ENCODE measurements around the gene PAPLN. TPM values are rescaled to one million over a fixed set of nuclear protein-coding genes. Genes with fewer than 3 reads are reported as not detected.

Gene PAPLN
- total RNA-seq, 1 donor from 2014 or later, result 1.2 TPM

GRCh38 chr14:73221945-73222344, 15.4 kb upstream of the PAPLN start:
- H3K9me3 ChIP-seq (replicated peaks), result no peaks in the 10 kb centered on the region
- intact Hi-C loops (cut with micrococcal nuclease), result no loop called here

GRCh38 chr14:73223049-73223448, 14.3 kb upstream of the PAPLN start:
- no peak for TF ChIP-seq CTCF (IDR thresholded peaks at IDR 0.05; ENCODE audit: borderline replicate concordance)
- Histone ChIP-seq H3K27ac (replicated peaks) (no peak overlapping the region), H3K4me1 (peaks cover 8% of the 10 kb centered on the region), H3K4me3 (no peak overlapping the region), H3K36me3 (peaks cover 35% of the 10 kb centered on the region), H3K27me3 (ENCODE audit: low read depth) (no peaks in the 10 kb centered on the region), H3K9me3 (replicated peaks) (no peaks in the 10 kb centered on the region)
- intact Hi-C loops (cut with micrococcal nuclease), result no loop called here
- no peak for DNase-seq

More at GRCh38 chr14:73221945-73222344, 15.4 kb upstream of the PAPLN start:
- Histone ChIP-seq H3K4me1 (peaks cover 4% of the 10 kb centered on the region), H3K36me3 (peaks cover 46% of the 10 kb centered on the region), H3K27me3 (ENCODE audit: low read depth) (no peaks in the 10 kb centered on the region), H3K27ac (replicated peaks) (no peak overlapping the region), H3K4me3 (no peak overlapping the region)
- no peak for DNase-seq
- no peak for TF ChIP-seq CTCF (IDR thresholded peaks at IDR 0.05; ENCODE audit: borderline replicate concordance)

GRCh38 chr14:73225496-73225895, 11.8 kb upstream of the PAPLN start:
- H3K27me3 ChIP-seq (ENCODE audit: low read depth), result no peaks in the 10 kb centered on the region
- no peak overlapping the region for H3K27ac ChIP-seq (replicated peaks)
- H3K4me1 ChIP-seq, result peaks cover 20% of the 10 kb centered on the region
- H3K4me3 ChIP-seq, result no peak overlapping the region
- no peak for TF ChIP-seq CTCF (IDR thresholded peaks at IDR 0.05; ENCODE audit: borderline replicate concordance)
- DNase-seq, result no peak
- H3K36me3 ChIP-seq, result peaks cover 11% of the 10 kb centered on the region
- no peaks in the 10 kb centered on the region for H3K9me3 ChIP-seq (replicated peaks)
- intact Hi-C loops (cut with micrococcal nuclease), result no loop called here

GRCh38 chr14:73227812-73228781, 9.2 kb upstream of the PAPLN start:
- no peak for TF ChIP-seq CTCF (IDR thresholded peaks at IDR 0.05; ENCODE audit: borderline replicate concordance)
- H3K36me3 ChIP-seq, result no peaks in the 10 kb centered on the region
- H3K4me1 ChIP-seq, result peaks cover 24% of the 10 kb centered on the region
- peak overlapping the region; percentile 54 for H3K27ac ChIP-seq (replicated peaks)
- peaks cover 2% of the 10 kb centered on the region for H3K27me3 ChIP-seq (ENCODE audit: low read depth)
- intact Hi-C loops (cut with micrococcal nuclease), result no loop called here
- no peaks in the 10 kb centered on the region for H3K9me3 ChIP-seq (replicated peaks)
- no peak overlapping the region for H3K4me3 ChIP-seq
- DNase-seq, result peak; percentile 51

- H3K4me1 ChIP-seq, result peaks cover 24% of the 10 kb centered on the region
- no peaks in the 10 kb centered on the region for H3K36me3 ChIP-seq
- intact Hi-C loops (cut with micrococcal nuclease), result no loop called here
- H3K27ac ChIP-seq (replicated peaks), result no peak overlapping the region
- peaks cover 20% of the 10 kb centered on the region for H3K27me3 ChIP-seq (ENCODE audit: low read depth)
- H3K9me3 ChIP-seq (replicated peaks), result no peaks in the 10 kb centered on the region
- no peak for TF ChIP-seq CTCF (IDR thresholded peaks at IDR 0.05; ENCODE audit: borderline replicate concordance)
- H3K4me3 ChIP-seq, result no peak overlapping the region
- no peak for DNase-seq
Measured at GRCh38 chr14:73230051-73230450, 7.3 kb upstream of the PAPLN start.

Measured in left ventricle myocardium inferior (tissue), 1 donor.